Measurements from ENCODE around the gene APBB2.

DNA sequence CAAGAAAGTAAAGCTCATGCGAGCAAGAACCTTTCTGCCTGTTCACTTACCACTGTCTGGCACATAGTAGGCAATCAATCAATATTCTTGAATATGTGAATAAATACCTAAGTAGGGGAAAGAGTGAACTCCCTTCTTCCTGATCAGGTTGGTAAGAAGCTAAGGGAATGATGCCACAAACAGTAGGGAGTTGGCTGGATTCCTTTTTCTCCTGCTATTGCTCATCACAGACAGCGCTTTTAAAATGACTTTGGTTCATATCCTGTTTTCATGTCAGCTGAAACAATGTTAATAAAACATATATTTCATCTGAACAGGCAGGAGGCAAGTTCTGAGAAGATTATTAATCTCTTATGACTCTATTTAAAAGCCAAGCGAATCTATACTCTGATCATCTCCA, 365.4 kb downstream of the APBB2 start:
- no peak for TF ChIP-seq CTCF (conservative IDR thresholded peaks at IDR 0.05 in 1 of 2, IDR thresholded peaks at IDR 0.05 in 1 of 2; ENCODE audit: extremely low read depth in 1 of 2, insufficient read depth in 1 of 2, low read depth in 1 of 2, low read length in 2 of 2)
- no peak for TF ChIP-seq EZH2 (IDR thresholded peaks at IDR 0.05; ENCODE audit: borderline replicate concordance, low read length)
